ENCODE measurements around the gene RUFY3. TPM values are rescaled to one million over a fixed set of nuclear protein-coding genes. Genes with fewer than 3 reads are reported as not detected.

RUFY3 gene
- total RNA-seq, 1 experiment from 2014 or later = 32.9 TPM

- no peaks in the 10 kb centered on the region for H3K9me3 ChIP-seq (ENCODE audit: control insufficient read depth in 1 of 2, insufficient read depth in 1 of 2, low read depth in 1 of 2, low read length in 2 of 2)
- RAD21 ChIA-PET (ENCODE audit: low non-redundant PET in 1 of 2, low total read pairs in 2 of 2, uncharacterized antibody in 2 of 2, unreplicated experiment in 2 of 2) = no interaction called here
- H3K9ac ChIP-seq (ENCODE audit: low read length) = peak overlapping the region; percentile 77
- TSS peak; percentile 95 for BruUV-seq (replicated peaks)
- H2AFZ ChIP-seq (ENCODE audit: low read depth, low read length, poor library complexity, severe bottlenecking) = peak overlapping the region; percentile 62
- CTCF ChIA-PET = interaction anchor here (1.0 to 1.3 kb wide), 3 partner anchors 15 to 33 kb away, joined by 3 to 5 read pairs (median 3); no protein-coding TSS in a partner anchor
- H3K27me3 ChIP-seq (ENCODE audit: insufficient read depth, low read length) = no peaks in the 10 kb centered on the region
- peak overlapping the region; percentile 95 for H3K27ac ChIP-seq (ENCODE audit: low read depth, low read length)
- ATAC-seq = no peak
- H3K4me3 ChIP-seq (replicated peaks in 1 of 2; ENCODE audit: low read depth in 1 of 2, low read length in 2 of 2) = peak overlapping the region; percentile 64 to 70
- no peak for DNase-seq (ENCODE audit: low read depth, low spot score)
- POLR2A ChIA-PET = interaction anchor here (1.3 to 2.1 kb wide), 3 partner anchors 10 to 119 kb away, joined by 3 to 11 read pairs (median 4); no protein-coding TSS in a partner anchor
- H3K9me2 ChIP-seq (ENCODE audit: insufficient read depth) = no peaks in the 10 kb centered on the region
- H3K36me3 ChIP-seq (ENCODE audit: control insufficient read depth in 1 of 2, insufficient read depth in 2 of 2, low read length in 2 of 2) = no peaks in the 10 kb centered on the region
- TF ChIP-seq RAD21 (IDR thresholded peaks at IDR 0.05; ENCODE audit: low read depth) = no peak
- no peak for TF ChIP-seq ZFX (IDR thresholded peaks at IDR 0.05)
- TF ChIP-seq POLR2AphosphoS5 (IDR thresholded peaks at IDR 0.05; ENCODE audit: low read depth, low read length) = no peak
- TF ChIP-seq ATF3 (IDR thresholded peaks at IDR 0.05) = no peak
- 0 out of 2 replicates have a peak, but pooled peaks have one; percentile 2 for TF ChIP-seq FOSL1 (IDR thresholded peaks at IDR 0.05; ENCODE audit: low read depth)
- no peak for TF ChIP-seq POLR2A (IDR thresholded peaks at IDR 0.05; ENCODE audit: borderline replicate concordance, extremely low read depth, insufficient read depth, insufficient read length)
- no peak for TF ChIP-seq EGR1 (IDR thresholded peaks at IDR 0.05; ENCODE audit: low read depth)
- TF ChIP-seq JUND (IDR thresholded peaks at IDR 0.05) = no peak; the same call in 1 of the 2 replicates
- peak; percentile 81 for TF ChIP-seq CEBPB (IDR thresholded peaks at IDR 0.05; ENCODE audit: low read depth)
- H4K20me1 ChIP-seq (ENCODE audit: insufficient read depth) = no peaks in the 10 kb centered on the region
- H3K4me1 ChIP-seq (ENCODE audit: control insufficient read depth in 1 of 2, insufficient read depth in 2 of 2, low read length in 2 of 2) = peaks cover 19 to 29% of the 10 kb centered on the region in 2 experiments
- intact Hi-C loops (cut with micrococcal nuclease) = loop anchor here (2.0 kb wide), 1 partner anchor 15 kb away; the partner anchor contains the start of gene UTP3
- H3K4me2 ChIP-seq (ENCODE audit: low read length) = peak overlapping the region; percentile 79
- peaks cover 31% of the 10 kb centered on the region for H3K79me2 ChIP-seq (ENCODE audit: insufficient read depth, low read length)
Measured at GRCh38 chr4:70703619-70704214, 18.0 kb upstream of the RUFY3 start.

Data from HCT116 (cell line).